ENCODE results near the gene ADGRG3.
"Not testable (repeated sequence)": the region's sequence is repeated elsewhere in the genome, so short reads cannot be mapped to it uniquely, and the experiment has no call there.

The ADGRG3 gene

DNA sequence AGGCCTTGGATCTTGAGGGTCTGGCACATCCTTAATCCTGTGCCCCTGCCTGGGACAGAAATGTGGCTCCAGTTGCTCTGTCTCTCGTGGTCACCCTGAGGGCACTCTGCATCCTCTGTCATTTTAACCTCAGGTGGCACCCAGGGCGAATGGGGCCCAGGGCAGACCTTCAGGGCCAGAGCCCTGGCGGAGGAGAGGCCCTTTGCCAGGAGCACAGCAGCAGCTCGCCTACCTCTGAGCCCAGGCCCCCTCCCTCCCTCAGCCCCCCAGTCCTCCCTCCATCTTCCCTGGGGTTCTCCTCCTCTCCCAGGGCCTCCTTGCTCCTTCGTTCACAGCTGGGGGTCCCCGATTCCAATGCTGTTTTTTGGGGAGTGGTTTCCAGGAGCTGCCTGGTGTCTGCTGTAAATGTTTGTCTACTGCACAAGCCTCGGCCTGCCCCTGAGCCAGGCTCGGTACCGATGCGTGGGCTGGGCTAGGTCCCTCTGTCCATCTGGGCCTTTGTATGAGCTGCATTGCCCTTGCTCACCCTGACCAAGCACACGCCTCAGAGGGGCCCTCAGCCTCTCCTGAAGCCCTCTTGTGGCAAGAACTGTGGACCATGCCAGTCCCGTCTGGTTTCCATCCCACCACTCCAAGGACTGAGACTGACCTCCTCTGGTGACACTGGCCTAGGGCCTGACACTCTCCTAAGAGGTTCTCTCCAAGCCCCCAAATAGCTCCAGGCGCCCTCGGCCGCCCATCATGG, 4.0 kb upstream of the ADGRG3 start:
- no peak for DNase-seq

DNA sequence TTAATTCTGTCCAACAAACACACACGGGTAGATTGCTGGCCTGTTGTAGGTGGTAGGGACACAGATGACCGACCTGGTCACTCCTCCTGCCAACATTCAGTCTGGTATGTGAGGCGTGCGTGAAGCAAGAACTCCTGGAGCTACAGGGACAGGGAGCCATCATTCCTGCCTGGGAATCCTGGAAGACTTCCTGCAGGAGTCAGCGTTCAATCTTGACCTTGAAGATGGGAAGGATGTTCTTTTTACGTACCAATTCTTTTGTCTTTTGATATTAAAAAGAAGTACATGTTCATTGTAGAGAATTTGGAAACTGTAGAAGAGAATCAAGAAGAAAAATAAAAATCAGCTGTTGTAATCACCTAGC, 3.5 kb upstream of the ADGRG3 start:
- no peak for DNase-seq

DNA sequence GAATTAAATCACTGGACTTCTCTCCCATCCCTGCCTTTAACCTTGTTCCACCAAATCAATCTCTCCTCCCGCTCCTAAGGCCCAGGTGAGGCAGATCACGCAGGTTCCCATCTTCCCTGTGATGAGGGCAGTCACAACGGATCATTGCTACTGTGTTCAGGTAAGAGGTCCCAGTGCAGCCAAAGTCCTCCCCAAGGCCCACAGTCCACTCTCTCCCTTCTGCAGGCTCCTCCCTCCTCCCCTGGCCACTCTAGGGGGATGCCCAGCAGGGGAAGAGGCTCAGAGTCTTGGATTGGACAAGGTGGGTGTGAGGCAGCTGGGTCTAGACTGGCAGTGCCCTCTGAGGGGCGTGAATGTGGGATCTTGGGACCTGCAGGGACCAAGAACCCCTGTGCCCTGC, 2.6 kb upstream of the ADGRG3 start:
- no peak for DNase-seq

DNA sequence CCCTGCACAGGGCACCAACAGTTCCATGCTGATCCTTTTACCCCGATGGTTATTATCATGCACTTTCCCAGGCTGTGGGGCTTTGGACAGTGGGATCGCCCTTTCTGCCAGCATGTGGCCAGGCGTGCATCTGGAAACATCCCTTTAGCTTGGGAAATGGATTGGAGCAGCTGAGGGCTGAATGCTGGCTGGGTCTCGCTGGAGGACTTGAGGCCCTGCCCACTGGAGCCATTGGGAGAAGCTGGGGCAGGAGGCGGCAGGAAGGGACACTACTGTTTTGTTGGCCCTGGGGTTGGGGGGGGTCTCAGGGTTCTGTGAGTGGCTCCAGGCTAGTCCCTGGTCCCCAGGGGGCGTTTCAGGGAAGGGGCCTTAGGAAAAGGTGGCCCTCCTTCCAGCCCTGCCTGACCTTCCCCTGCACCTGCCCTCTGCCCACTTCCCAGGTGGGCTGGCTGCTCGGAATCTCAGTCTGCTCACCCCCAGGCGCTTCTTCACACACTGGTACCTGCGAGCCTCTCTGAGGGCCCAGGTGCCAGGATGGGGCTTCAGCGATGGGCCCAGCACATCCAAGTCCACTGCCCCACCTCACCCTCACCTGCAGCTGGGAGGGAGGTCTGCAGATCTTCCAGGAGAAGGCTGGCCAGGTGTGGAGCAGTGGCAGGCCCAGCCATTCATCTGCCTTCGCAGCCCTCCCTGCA, 1.6 kb upstream of the ADGRG3 start:
- DNase-seq, result no peak

DNA sequence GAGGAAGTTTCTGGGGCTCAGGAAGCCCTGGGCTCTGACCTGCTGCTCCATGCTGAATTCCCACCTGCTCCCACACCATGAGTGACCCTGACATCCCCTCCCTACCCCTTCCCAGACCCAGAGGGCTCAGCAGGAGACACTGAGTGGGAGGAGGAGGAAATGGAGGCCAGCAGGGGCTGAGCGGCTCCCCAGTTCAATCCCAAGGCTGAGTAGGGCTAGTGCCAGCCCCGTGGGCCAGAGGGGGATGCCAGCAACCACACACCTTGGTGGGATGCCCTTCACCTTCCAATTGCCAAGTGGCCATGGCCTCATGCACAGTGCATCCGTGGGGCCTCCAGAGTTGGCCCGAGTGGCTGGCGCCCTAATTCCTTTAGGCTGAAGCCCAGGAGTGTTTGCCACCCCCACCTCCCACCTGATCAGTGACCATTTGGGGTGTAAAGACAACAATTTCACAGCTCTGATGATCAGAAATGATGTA, 1.0 kb upstream of the ADGRG3 start:
- DNase-seq, result no peak

DNA sequence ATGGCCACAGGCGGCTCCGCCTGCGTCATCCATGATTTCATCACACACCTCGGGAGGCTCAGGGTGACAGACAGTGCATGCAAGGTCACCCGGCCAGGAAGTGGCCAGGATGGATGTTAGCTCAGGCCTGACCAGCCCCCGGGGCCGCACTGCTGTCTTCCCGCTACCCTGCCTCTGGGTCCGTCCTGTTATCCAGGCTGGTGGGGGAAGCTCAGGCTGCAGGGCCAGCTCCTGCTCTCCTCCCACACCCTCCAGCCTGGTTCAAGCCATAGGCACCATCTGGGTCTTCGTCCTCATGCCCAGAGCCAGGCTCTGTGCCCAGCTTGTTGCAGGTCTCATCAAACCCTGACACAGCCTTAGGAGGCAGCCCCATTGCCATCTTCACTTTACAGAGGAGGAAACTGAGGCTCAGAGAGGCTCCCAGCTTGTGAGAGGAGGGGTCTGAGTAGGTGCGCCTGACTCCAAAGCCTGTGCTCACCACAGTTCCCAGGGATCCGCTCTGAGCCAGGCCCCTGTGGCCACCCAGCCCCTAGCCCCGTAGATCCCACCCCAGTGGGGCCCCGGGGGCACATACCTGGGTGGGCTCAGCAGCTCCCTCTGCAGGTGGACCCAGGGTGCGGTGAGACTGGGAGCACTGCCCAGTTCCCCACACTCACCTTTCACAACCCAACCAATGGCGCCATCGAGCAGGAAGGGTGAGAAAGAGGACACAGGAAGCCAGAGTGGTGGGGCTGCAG, 412 bp upstream of the ADGRG3 start:
- DNase-seq, result no peak

DNA sequence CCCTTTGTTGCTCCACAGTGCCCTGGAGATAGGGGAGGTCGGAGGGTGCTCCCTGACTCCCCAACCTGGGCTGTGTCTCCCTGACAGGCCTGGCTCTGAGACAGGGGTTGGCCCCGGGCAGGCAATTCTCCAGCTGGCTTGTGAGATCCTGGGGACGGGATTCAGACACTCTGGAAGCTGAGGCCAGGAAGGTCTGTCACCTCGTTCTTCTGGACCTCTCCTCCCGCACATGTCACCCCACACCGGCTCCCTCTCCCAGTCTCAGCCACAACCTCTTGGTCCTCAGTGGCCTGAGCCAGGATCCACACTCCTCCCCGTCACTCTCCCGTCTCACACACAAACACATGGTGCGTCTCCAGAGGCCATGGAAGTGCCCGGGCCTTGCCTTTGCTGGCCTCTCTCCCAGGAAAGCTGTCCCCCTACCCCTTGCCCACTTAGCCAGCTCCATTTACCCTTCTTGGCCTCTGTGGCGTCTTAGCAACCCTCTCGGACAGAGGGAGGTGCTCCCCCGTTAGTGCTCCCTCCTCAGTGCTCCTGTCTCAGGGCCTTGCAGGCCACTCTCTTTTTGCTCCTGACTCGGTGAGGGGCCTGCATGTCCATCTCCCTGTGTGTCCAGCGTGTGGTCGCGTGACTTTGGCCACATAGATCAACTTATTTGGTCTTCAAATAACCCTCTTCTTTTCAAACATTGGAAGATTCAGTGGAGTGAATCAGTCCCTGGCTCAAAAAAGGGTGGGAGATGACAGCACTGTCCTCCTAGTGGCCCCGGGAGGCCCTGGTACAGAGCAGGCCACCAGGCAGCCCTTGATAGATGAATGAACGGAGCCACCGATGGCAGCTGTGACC, 747 bp downstream of the ADGRG3 start:
- no peak for DNase-seq

- DNase-seq, result no peak
These were observed 1.5 kb downstream of the ADGRG3 start for GRCh38 chr16:57669476-57670162.

DNA sequence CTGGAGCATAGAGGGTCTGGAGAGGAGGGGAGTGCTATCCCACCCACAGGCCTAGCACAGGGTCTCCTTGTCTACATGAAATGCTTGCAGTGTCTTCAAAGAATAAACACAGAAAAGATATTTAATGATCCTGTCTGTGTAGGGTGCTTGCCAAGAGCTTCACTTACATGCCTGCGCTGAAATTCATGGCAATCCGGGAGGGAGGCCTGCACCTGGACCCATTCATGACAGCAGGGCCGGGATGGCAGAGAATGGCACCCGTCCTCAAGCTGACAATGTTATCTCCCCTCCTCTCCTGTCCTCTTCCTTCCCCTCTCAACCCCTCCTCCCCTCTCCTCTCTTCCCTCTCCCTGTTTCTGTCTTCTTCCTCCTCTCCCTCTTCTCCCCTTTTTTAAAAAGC, 2.1 kb downstream of the ADGRG3 start:
- DNase-seq, result no peak

- not testable (repeated sequence) for DNase-seq
These were observed 3.3 kb downstream of the ADGRG3 start for GRCh38 chr16:57671451-57671850.

- DNase-seq, result no peak
These were observed 4.3 kb downstream of the ADGRG3 start for GRCh38 chr16:57672416-57672815.

DNA sequence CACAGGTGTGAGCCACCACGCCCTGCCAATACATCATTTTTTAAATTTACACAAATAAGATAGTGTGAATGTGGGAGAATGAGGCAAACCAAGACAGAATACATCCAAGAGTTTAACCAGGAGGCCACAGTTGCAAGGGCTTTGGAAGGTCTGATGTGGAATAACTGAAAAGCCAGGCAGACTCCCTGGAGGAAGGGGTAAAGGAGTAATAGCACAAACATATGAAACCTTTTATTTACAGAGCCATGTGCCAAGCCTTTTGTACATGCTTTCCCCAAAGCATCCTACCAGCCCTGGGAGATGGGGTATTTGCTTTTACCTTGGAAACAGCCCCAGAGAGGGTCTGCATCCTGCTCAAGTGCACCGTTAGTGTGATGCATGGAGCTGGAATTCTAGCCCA, 4.7 kb downstream of the ADGRG3 start:
- no peak for DNase-seq

DNA sequence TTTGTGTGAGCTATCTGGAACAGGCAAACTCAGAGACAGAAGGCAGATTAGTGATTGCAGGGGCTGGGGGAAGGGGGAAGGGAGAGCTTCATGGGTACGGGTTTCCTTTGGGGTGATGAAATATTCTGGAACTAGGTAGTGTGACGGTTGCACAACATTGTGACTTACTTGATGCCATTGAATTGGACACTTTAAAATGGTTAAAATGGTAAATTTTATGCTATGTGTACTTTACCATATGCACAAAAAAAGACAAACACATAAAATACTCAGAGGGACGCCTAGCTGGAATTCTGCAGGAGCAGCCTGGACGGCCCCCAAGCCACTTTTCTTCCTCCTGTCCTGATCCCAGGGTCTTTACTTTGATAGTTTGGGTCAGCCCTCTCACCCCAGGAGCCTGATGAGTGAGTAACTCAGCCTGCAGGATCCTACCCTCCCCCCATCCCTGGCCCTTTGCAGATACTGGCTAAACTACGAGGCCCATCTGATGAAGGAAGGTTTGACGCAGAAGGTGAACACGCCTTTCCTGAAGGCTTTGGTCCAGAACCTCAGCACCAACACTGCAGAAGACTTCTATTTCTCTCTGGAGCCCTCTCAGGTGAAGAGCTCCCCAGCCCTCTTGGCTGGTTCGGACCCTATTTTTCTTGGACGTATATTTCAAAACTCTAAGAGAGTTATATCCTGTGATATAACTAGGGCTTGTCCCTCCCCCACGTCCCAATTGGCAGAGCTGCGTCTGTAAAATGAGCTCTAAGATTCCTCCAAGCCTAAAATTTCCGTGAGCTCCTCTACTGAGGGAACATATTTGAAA, 7.8 kb downstream of the ADGRG3 start:
- DNase-seq, result no peak

- DNase-seq, result no peak
These were observed 8.5 kb downstream of the ADGRG3 start for GRCh38 chr16:57676553-57677085.

GRCh38 chr16:57677622-57678369, 9.7 kb downstream of the ADGRG3 start:
- DNase-seq, result no peak

- no peak for DNase-seq
These were observed 10.9 kb downstream of the ADGRG3 start for GRCh38 chr16:57679016-57679415.

DNA sequence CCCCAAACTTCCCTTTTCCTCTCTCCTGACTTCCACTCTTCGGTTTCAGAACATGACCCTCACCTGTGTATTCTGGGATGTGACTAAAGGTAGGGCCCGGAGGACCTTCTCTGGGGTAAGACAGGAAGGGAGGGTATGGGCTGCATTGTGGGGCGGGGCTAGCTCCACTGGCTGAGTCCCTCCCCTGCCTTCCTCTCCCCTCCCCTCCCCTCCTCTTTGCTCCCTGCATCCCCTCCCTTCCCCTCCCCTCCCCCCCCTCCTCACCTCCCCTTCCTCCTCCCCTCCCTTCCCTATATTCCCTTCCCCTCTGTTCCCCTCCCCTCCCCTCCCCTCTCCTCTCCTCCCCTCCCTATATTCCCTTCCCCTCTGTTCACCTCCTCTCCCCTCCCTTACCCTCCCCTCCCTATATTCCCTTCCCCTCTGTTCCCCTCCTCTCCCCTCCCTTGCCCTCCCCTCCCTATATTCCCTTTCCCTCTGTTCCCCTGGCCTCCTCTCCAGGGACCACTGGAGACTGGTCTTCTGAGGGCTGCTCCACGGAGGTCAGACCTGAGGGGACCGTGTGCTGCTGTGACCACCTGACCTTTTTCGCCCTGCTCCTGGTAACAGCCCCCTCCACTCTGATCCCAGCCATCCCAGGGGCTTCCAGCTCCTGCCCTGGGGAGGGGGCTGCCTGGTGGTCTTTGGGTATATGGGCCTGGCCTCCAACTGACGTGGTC, 11.8 kb downstream of the ADGRG3 start:
- DNase-seq, result no peak

DNA sequence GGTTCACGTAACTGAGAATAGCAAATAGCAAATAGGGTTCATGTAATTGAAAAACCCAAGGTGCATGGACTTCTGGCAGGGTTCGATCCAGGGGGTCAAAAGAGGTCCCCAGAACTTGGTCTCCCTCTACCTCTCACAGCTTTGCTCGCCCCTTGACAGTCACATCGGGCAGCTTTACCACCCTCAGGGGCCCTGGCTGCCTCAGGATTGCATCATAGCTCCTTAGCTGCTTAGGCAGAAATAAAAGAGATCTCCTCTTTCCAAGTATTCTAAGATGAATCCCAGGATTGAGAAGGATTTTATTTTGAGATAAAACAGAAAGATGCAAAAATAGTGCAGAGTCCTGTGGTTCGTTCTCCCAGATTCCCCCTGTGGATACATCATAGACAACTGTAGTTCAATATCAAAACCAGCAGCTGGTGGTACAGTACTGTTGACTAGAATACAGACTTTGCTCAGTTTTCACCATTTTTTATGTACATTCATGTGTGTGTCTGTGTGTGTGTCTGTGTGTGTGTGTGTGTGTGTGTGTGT, 12.8 kb downstream of the ADGRG3 start:
- DNase-seq, result no peak

- no peak for DNase-seq
These were observed 14.0 kb downstream of the ADGRG3 start for GRCh38 chr16:57681950-57682728.

Measured in activated CD4-positive, alpha-beta T cell treated with anti-CD3 and anti-CD28 coated beads for 1 hour (primary cell).